ENCODE results near the gene SYNC.

The SYNC gene

DNA sequence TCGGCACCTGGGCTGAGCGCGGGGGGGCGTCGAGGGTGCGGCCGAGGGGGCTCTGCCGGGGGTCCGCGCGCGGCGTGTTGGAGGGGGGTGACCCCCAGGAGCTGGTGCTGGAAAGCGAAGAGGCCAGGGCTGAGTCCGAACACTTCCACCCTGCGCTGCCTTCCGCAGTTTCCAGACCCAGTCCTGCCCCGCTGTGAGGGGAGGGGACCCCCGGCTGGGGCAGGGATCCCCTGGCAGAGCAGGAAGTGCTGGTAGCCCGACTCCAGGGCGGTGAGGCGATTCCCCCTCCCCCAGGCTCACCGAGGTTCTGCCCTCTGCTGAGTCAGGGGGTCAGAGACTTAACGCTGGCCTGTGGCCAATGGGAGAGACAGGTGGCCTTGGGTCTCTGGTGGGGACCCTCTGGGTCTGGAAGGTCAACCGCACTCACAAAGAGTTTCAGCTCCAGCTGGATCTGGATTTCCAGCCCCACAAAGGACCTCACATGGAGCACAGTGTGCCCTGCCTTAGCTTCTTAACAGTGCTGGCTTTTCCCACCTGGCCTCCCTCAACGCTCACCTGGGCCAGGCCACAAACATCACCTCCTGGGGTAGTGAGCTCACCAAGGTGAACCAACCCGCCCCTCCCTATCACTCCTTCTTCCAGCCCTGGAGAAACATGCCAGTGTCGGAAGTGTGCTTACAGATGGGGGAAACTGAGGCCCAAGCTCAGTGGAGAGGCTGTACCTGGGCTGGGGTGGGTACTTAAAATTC is 39.8 kb upstream of the SYNC start:
- H3K27me3 ChIP-seq (ENCODE audit: insufficient read depth, low read length), result peaks cover 14% of the 10 kb centered on the region
- no peak for TF ChIP-seq EZH2 (IDR thresholded peaks at IDR 0.05; ENCODE audit: borderline replicate concordance, low read length)
- TF ChIP-seq, protein P1, sequence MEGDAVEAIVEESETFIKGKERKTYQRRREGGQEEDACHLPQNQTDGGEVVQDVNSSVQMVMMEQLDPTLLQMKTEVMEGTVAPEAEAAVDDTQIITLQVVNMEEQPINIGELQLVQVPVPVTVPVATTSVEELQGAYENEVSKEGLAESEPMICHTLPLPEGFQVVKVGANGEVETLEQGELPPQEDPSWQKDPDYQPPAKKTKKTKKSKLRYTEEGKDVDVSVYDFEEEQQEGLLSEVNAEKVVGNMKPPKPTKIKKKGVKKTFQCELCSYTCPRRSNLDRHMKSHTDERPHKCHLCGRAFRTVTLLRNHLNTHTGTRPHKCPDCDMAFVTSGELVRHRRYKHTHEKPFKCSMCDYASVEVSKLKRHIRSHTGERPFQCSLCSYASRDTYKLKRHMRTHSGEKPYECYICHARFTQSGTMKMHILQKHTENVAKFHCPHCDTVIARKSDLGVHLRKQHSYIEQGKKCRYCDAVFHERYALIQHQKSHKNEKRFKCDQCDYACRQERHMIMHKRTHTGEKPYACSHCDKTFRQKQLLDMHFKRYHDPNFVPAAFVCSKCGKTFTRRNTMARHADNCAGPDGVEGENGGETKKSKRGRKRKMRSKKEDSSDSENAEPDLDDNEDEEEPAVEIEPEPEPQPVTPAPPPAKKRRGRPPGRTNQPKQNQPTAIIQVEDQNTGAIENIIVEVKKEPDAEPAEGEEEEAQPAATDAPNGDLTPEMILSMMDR (IDR thresholded peaks at IDR 0.05; ENCODE audit: low read length), result no peak
- H3K9me3 ChIP-seq (ENCODE audit: low read length), result no peaks in the 10 kb centered on the region
- no peaks in the 10 kb centered on the region for H3K79me2 ChIP-seq (ENCODE audit: insufficient read depth, low read length)
- H3K4me2 ChIP-seq (ENCODE audit: low read length), result peak overlapping the region; percentile 64
- no peaks in the 10 kb centered on the region for H3F3A ChIP-seq (ENCODE audit: insufficient read depth, low read length)
- H3K4me3 ChIP-seq (ENCODE audit: low read depth, low read length, poor library complexity, severe bottlenecking), result peak overlapping the region; percentile 40
- H3K9ac ChIP-seq (ENCODE audit: low read length), result no peak overlapping the region
- no peak overlapping the region for H3K27ac ChIP-seq (ENCODE audit: low read depth, low read length, poor library complexity, severe bottlenecking)
- no peaks in the 10 kb centered on the region for H3K36me3 ChIP-seq (ENCODE audit: insufficient read depth, low read length)
- H3K4me1 ChIP-seq (ENCODE audit: insufficient read depth, low read length, severe bottlenecking), result peaks cover 4% of the 10 kb centered on the region
- no peaks in the 10 kb centered on the region for H4K20me1 ChIP-seq (ENCODE audit: insufficient read depth, low read length)
- H2AFZ ChIP-seq (ENCODE audit: low read length), result no peak overlapping the region
- H3K9me2 ChIP-seq (ENCODE audit: low read depth, low read length), result no peaks in the 10 kb centered on the region

DNA sequence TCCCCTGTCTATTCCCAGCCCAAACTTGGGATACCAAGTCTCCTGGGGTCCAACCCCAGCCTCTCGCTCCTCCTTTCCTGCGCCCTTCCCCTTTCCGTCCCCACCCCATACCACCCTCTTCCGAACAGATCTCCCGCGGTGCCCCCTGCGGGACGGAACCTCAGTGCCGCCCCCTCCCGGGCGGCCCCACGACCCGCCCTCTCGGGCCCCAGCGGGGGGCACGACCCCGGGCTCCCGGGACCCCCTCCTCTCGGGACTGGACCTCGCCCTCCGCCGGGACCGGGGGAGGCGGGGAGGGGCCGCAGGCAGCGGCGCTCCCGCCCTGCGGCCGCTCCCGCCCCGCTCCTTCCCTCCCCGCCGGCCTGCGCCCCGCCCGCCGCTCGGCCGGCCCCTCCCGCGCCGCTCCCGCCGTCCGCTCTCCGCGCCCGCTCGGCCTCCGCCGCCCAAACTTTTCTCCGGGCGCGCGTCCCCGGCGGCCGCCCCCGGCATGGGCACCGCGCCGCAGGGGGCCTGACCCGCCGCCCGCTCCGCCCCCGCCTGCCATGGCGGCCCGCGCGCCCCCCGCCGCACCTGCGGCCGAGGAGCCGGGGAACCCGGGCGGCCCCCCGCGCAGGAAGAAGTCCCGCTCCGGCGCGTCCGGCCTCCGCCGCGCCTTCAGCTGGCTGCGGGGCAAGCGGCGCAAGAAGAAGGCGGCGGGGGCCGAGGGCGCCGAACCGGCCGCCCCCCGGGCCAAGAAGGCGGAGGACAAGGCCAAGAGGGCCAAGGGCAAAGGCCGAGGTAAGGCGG is 39.0 kb upstream of the SYNC start:
- Histone ChIP-seq H3K4me2 (ENCODE audit: low read length) (peak overlapping the region; percentile 74), H2AFZ (ENCODE audit: low read length) (no peak overlapping the region), H3K9me2 (ENCODE audit: low read depth, low read length) (no peaks in the 10 kb centered on the region), H3K9ac (ENCODE audit: low read length) (no peak overlapping the region; the same call in 1 of the 2 replicates), H3K4me3 (ENCODE audit: low read depth, low read length, poor library complexity, severe bottlenecking) (peak overlapping the region; percentile 59), H3K27ac (ENCODE audit: low read depth, low read length, poor library complexity, severe bottlenecking) (no peak overlapping the region), H3K79me2 (ENCODE audit: insufficient read depth, low read length) (no peaks in the 10 kb centered on the region), H4K20me1 (ENCODE audit: insufficient read depth, low read length) (no peaks in the 10 kb centered on the region), H3K36me3 (ENCODE audit: insufficient read depth, low read length) (no peaks in the 10 kb centered on the region), H3K27me3 (ENCODE audit: insufficient read depth, low read length) (peaks cover 14% of the 10 kb centered on the region), H3K9me3 (ENCODE audit: low read length) (no peaks in the 10 kb centered on the region), H3F3A (ENCODE audit: insufficient read depth, low read length) (no peaks in the 10 kb centered on the region), H3K4me1 (ENCODE audit: insufficient read depth, low read length, severe bottlenecking) (peaks cover 4% of the 10 kb centered on the region)
- TF ChIP-seq, protein P1 (IDR thresholded peaks at IDR 0.05; ENCODE audit: low read length), result peak; percentile 32; the same call in 1 of the 2 replicates
- no peak for TF ChIP-seq EZH2 (IDR thresholded peaks at IDR 0.05; ENCODE audit: borderline replicate concordance, low read length)

DNA sequence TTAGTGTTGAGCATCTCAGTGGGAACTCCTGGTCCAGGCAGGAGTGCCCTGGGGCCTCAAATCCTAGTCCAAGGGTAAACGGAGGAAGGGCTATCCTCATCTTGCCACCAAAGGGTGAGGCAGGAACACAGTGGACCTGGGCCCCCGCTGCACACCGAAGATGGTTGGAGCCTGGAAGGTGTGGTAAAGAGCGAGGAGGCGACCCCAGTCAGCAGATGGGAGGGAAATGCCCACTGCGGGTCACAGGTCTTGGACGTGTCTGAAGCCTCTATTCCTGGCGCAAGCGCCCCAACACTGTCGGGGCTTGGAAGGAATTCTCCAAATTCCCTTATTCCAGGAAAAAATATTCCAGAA is 38.5 kb upstream of the SYNC start:
- Histone ChIP-seq H3K4me3 (ENCODE audit: low read depth, low read length, poor library complexity, severe bottlenecking) (peak overlapping the region; percentile 59), H3K4me1 (ENCODE audit: insufficient read depth, low read length, severe bottlenecking) (peaks cover 4% of the 10 kb centered on the region), H3K79me2 (ENCODE audit: insufficient read depth, low read length) (no peaks in the 10 kb centered on the region), H2AFZ (ENCODE audit: low read length) (no peak overlapping the region), H3K27ac (ENCODE audit: low read depth, low read length, poor library complexity, severe bottlenecking) (no peak overlapping the region), H3K9me2 (ENCODE audit: low read depth, low read length) (no peaks in the 10 kb centered on the region), H4K20me1 (ENCODE audit: insufficient read depth, low read length) (no peaks in the 10 kb centered on the region), H3K4me2 (ENCODE audit: low read length) (peak overlapping the region; percentile 74), H3K9ac (ENCODE audit: low read length) (no peak overlapping the region; the same call in 1 of the 2 replicates), H3F3A (ENCODE audit: insufficient read depth, low read length) (no peaks in the 10 kb centered on the region), H3K27me3 (ENCODE audit: insufficient read depth, low read length) (peaks cover 14% of the 10 kb centered on the region), H3K9me3 (ENCODE audit: low read length) (no peaks in the 10 kb centered on the region), H3K36me3 (ENCODE audit: insufficient read depth, low read length) (no peaks in the 10 kb centered on the region)
- TF ChIP-seq, protein P1 (IDR thresholded peaks at IDR 0.05; ENCODE audit: low read length), result no peak
